ENCODE results near the gene FAM181A.

DNA sequence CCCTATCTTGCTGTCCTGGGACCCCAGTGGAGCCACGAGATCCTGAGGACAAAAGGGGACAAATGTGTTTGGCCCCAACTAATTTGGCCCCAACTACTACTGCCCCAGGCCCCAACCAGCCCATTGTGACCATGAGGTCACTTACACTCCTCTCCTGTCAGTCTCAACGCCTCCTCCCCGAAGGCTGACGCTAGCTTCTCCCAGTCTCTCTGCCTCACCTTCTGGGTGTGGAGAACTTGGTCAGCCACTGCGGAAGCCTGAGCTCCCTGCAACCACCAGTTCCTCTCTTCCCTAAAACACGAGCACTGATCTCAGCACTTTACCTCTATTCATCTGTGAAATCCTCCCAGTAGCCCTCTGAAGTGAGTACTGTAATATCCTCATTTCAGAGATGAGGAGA lies 13.3 kb downstream of the FAM181A start:
- TF ChIP-seq, protein P1, sequence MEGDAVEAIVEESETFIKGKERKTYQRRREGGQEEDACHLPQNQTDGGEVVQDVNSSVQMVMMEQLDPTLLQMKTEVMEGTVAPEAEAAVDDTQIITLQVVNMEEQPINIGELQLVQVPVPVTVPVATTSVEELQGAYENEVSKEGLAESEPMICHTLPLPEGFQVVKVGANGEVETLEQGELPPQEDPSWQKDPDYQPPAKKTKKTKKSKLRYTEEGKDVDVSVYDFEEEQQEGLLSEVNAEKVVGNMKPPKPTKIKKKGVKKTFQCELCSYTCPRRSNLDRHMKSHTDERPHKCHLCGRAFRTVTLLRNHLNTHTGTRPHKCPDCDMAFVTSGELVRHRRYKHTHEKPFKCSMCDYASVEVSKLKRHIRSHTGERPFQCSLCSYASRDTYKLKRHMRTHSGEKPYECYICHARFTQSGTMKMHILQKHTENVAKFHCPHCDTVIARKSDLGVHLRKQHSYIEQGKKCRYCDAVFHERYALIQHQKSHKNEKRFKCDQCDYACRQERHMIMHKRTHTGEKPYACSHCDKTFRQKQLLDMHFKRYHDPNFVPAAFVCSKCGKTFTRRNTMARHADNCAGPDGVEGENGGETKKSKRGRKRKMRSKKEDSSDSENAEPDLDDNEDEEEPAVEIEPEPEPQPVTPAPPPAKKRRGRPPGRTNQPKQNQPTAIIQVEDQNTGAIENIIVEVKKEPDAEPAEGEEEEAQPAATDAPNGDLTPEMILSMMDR (IDR thresholded peaks at IDR 0.05), result no peak
- TF ChIP-seq POLR2AphosphoS5 (IDR thresholded peaks at IDR 0.05) (no peak), POLR2A (IDR thresholded peaks at IDR 0.05) (no peak)

All from suprapubic skin (tissue), 4 donors.